ENCODE data around the gene IL12RB1. TPM values are rescaled to one million over a fixed set of nuclear protein-coding genes. Genes with fewer than 3 reads are reported as not detected.

Gene IL12RB1
- total RNA-seq, 1 donor from 2014 or later, result 6.2 TPM

DNA sequence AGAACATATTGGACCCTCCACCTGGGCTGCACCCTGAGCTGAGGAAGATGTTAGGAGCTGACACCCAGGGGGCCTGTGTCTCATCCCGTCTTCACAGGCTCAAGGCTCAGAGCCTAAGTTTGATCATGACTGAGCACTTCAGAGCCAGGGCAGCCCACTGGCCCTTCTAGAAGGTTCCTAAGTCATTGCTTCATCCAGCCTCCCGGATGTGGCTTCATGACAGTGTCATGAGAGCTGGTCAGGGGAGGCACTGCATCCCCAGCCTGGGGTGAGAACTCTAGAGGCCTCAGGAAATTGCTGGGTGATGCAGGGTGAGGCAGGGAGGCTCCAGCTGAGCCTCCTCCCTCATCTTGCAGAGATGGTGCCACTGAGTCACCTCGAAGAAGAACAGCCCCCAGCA is 41.3 kb upstream of the IL12RB1 start:
- TF ChIP-seq, protein P1, sequence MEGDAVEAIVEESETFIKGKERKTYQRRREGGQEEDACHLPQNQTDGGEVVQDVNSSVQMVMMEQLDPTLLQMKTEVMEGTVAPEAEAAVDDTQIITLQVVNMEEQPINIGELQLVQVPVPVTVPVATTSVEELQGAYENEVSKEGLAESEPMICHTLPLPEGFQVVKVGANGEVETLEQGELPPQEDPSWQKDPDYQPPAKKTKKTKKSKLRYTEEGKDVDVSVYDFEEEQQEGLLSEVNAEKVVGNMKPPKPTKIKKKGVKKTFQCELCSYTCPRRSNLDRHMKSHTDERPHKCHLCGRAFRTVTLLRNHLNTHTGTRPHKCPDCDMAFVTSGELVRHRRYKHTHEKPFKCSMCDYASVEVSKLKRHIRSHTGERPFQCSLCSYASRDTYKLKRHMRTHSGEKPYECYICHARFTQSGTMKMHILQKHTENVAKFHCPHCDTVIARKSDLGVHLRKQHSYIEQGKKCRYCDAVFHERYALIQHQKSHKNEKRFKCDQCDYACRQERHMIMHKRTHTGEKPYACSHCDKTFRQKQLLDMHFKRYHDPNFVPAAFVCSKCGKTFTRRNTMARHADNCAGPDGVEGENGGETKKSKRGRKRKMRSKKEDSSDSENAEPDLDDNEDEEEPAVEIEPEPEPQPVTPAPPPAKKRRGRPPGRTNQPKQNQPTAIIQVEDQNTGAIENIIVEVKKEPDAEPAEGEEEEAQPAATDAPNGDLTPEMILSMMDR (IDR thresholded peaks at IDR 0.05), result no peak
- peaks cover 76% of the 10 kb centered on the region for H3K36me3 ChIP-seq
- DNase-seq (no peak), ATAC-seq (peak; percentile 40)
- no peaks in the 10 kb centered on the region for H3K9me3 ChIP-seq
- H3K27ac ChIP-seq, result no peak overlapping the region
- H3K4me3 ChIP-seq, result no peak overlapping the region
- H3K4me1 ChIP-seq, result no peaks in the 10 kb centered on the region
- no peaks in the 10 kb centered on the region for H3K27me3 ChIP-seq
- intact Hi-C loops (cut with DNase I), result no loop called here

- H3K27me3 ChIP-seq, result no peaks in the 10 kb centered on the region
- ATAC-seq, result no peak
- H3K27ac ChIP-seq, result no peak overlapping the region
- H3K9me3 ChIP-seq, result no peaks in the 10 kb centered on the region
- no peak for DNase-seq
- no peak overlapping the region for H3K4me3 ChIP-seq
- no peaks in the 10 kb centered on the region for H3K4me1 ChIP-seq
- peaks cover 74% of the 10 kb centered on the region for H3K36me3 ChIP-seq
- intact Hi-C loops (cut with DNase I), result no loop called here
- TF ChIP-seq, protein P1 (IDR thresholded peaks at IDR 0.05), result no peak
These were observed 39.4 kb upstream of the IL12RB1 start for GRCh38 chr19:18126097-18126496.

- TF ChIP-seq, protein P1 (IDR thresholded peaks at IDR 0.05), result no peak
- DNase-seq (no peak), ATAC-seq (no peak)
- Histone ChIP-seq H3K4me1 (peaks cover 6% of the 10 kb centered on the region), H3K9me3 (no peaks in the 10 kb centered on the region), H3K4me3 (no peak overlapping the region), H3K27ac (no peak overlapping the region), H3K36me3 (peaks cover 51% of the 10 kb centered on the region), H3K27me3 (no peaks in the 10 kb centered on the region)
- intact Hi-C loops (cut with DNase I), result no loop called here
These were observed 37.1 kb upstream of the IL12RB1 start for GRCh38 chr19:18123819-18124218.

DNA sequence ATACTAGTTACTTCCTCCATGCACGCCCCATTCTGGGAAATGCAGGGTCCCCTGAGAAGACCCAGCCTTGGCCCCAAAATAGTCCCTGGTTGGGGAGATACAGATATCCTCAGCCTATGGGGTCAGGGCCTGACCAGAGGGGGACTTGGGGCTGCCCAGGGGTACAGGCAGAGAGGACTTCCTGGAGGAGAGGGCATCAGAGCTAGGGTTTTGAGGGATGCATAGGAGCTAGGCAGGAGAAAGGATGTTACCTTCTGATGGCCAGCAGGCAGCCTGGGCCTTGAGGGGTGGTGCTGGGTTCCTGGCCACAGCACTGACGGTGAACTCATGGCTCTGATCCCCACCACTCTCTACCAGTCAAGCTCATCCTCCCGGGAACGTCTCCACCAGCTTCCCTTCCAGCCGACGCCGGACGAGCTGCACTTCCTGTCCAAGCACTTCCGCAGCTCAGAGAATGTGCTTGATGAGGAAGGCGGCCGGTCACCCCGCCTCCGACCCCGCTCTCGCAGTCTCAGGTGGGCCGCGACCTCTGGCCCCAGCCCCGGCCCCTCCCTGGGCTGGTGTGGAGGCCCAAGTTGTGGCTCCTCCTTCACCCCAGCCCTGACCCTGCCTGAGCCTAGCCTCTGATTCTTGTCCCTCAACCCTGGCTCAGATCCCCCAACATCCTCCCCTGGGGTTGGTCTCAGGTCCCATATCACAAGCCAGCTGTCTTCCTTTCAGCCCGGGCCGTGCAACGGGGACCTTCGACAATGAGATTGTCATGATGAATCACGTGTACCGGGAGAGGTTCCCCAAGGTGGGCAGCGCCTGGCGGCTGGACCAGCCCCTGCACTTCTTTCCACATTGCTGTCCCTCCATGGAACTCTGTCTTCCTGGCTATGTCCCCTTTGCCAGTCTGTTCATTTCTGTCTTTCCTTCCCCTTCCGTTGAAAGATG is 36.4 kb upstream of the IL12RB1 start:
- Histone ChIP-seq H3K27me3 (no peaks in the 10 kb centered on the region), H3K36me3 (peaks cover 44% of the 10 kb centered on the region), H3K27ac (peak overlapping the region; percentile 6), H3K9me3 (no peaks in the 10 kb centered on the region), H3K4me1 (peaks cover 12% of the 10 kb centered on the region), H3K4me3 (no peak overlapping the region)
- ATAC-seq, result no peak
- no peak for DNase-seq
- intact Hi-C loops (cut with DNase I), result no loop called here
- TF ChIP-seq, protein P1 (IDR thresholded peaks at IDR 0.05), result no peak

DNA sequence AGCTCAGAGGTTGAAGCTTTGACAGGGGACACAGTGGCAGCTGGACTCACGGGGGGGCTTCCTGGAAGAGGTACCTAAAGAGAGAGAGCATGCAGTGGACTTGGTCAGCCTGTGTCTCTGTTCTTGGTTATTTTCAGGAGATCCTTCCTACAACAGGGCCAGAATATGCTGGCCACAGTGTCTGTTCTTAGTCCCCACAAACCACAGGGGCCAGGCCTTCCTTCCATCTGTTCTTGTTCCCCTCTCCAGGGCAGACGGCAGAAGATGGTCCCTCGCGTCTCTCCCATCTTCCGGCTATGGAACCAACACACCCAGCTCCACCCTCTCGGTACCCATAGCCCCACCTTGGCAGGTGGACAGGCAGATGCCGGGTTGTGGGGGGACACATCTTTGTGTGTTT is 35.7 kb upstream of the IL12RB1 start:
- no peak for ATAC-seq
- H3K9me3 ChIP-seq, result no peaks in the 10 kb centered on the region
- peaks cover 38% of the 10 kb centered on the region for H3K36me3 ChIP-seq
- DNase-seq, result no peak
- intact Hi-C loops (cut with DNase I), result no loop called here
- TF ChIP-seq, protein P1 (IDR thresholded peaks at IDR 0.05), result no peak
- no peak overlapping the region for H3K4me3 ChIP-seq
- no peaks in the 10 kb centered on the region for H3K27me3 ChIP-seq
- H3K4me1 ChIP-seq, result peaks cover 14% of the 10 kb centered on the region
- H3K27ac ChIP-seq, result no peak overlapping the region

Measured in upper lobe of right lung (tissue), 1 donor.